ENCODE results near the gene MUC12. TPM values are rescaled to one million over a fixed set of nuclear protein-coding genes. Genes with fewer than 3 reads are reported as not detected.

MUC12 gene
- total RNA-seq, 1 experiment from 2014 or later, result 11.5 TPM

- peak overlapping the region in 1 of 2 experiments; percentile 55; a peak in 1 of 5 replicates for H3K4me3 Mint-ChIP-seq
- H3K4ac ChIP-seq (ENCODE audit: low read depth, low read length), result no peak overlapping the region
- peaks cover 26 to 29% of the 10 kb centered on the region in 2 experiments for H3K4me1 Mint-ChIP-seq
- no peak overlapping the region for H2BK15ac ChIP-seq (ENCODE audit: low read depth, low read length)
- H3K18ac ChIP-seq (ENCODE audit: insufficient read length, low read depth, low read length), result no peak overlapping the region
- H3K23me2 ChIP-seq (ENCODE audit: insufficient read length, low read depth, low read length, poor library complexity, severe bottlenecking), result peaks cover 12% of the 10 kb centered on the region
- WGBS (ENCODE audit: extremely low coverage, insufficient read length, low lambda C conversion rate), result no CpG with 5 or more reads among the region's 12 CpGs
- no peak overlapping the region for H3K9ac ChIP-seq (ENCODE audit: extremely low read depth, insufficient read length, low read length)
- no peak overlapping the region for H3K23ac ChIP-seq (ENCODE audit: insufficient read length, low read depth, low read length)
- peaks cover 6% of the 10 kb centered on the region; the same call in 1 of the 2 replicates for H3K27me3 ChIP-seq (ENCODE audit: insufficient read depth, low read length)
- no peak overlapping the region for H3T11ph ChIP-seq (ENCODE audit: low read length)
- no peaks in the 10 kb centered on the region for H3K79me1 ChIP-seq (ENCODE audit: insufficient read depth, low read depth, low read length, poor library complexity, severe bottlenecking)
- H4K8ac ChIP-seq (replicated peaks; ENCODE audit: insufficient read length, low read depth, low read length), result no peak overlapping the region
- H4K5ac ChIP-seq (ENCODE audit: insufficient read length, low read depth, low read length), result no peak overlapping the region
- DNase-seq, result no peak
- H4K20me1 ChIP-seq (ENCODE audit: control insufficient read depth, insufficient read depth, insufficient read length), result no peaks in the 10 kb centered on the region
- peaks cover 49% of the 10 kb centered on the region for H3K27me3 Mint-ChIP-seq (ENCODE audit: low read depth)
- H2AK5ac ChIP-seq (ENCODE audit: insufficient read length, low read length), result no peak overlapping the region
- H3K9me3 Mint-ChIP-seq, result no peaks in the 10 kb centered on the region; a peak in 1 of 5 replicates
- H3K56ac ChIP-seq (ENCODE audit: insufficient read length, low read depth, low read length), result no peak overlapping the region
- H3K9me3 ChIP-seq (ENCODE audit: control insufficient read depth, low read depth, low read length), result no peaks in the 10 kb centered on the region
- no peak overlapping the region for H4K91ac ChIP-seq (ENCODE audit: insufficient read length, low read depth, low read length)
- no peak overlapping the region for H3K27ac ChIP-seq (ENCODE audit: insufficient read length, low read depth, low read length)
- H3K27ac Mint-ChIP-seq, result no peak overlapping the region
- H2BK120ac ChIP-seq (ENCODE audit: low read depth, low read length, poor library complexity, severe bottlenecking), result no peak overlapping the region
- H2AFZ ChIP-seq (ENCODE audit: low read length), result no peak overlapping the region
- no peak overlapping the region for H2BK5ac ChIP-seq (ENCODE audit: insufficient read length, low read length)
- H2BK20ac ChIP-seq (ENCODE audit: low read depth, low read length, poor library complexity, severe bottlenecking), result no peak overlapping the region
- peaks cover 0 to 8% (median 0%) of the 10 kb centered on the region in 3 experiments; a peak in 2 of 7 replicates for H3K36me3 Mint-ChIP-seq (ENCODE audit: insufficient read depth in 1 of 3, low read depth in 3 of 3)
- no peak for TF ChIP-seq CTCF (conservative IDR thresholded peaks at IDR 0.05)
- no peak overlapping the region for H3K14ac ChIP-seq (ENCODE audit: insufficient read depth, low read length)
- no peaks in the 10 kb centered on the region for H3K79me2 ChIP-seq (ENCODE audit: insufficient read depth, low read length)
- no peak overlapping the region for H3K4me2 ChIP-seq (ENCODE audit: insufficient read depth, insufficient read length, low read length)
- H2BK12ac ChIP-seq (ENCODE audit: insufficient read length, low read depth, low read length), result no peak overlapping the region
- H3K4me1 ChIP-seq (ENCODE audit: insufficient read depth, low read length), result peaks cover 5% of the 10 kb centered on the region; the same call in 1 of the 2 replicates
These were observed 6.0 kb upstream of the MUC12 start for GRCh38 chr7:100963386-100963785.

Measured in H9 (cell line).